Naive thymus-derived CD4-positive, alpha-beta T cell (primary cell): ENCODE results near the gene TAF12. TPM values are rescaled to one million over a fixed set of nuclear protein-coding genes. Genes with fewer than 3 reads are reported as not detected.
"Not testable (repeated sequence)": the region's sequence is repeated elsewhere in the genome, so short reads cannot be mapped to it uniquely, and the experiment has no call there.

Source experiments
- ATAC-seq: fragments of 150-1000 bp; cut with Tn5 transposase; 2 replicates; pipeline ENCODE4 v1.10.0; 2021; ENCODE audit warnings: mild to moderate bottlenecking, moderate library complexity
- CTCF ChIA-PET: fragments of 350-600 bp; sonication (Branson Sonifier 250); formaldehyde crosslinking; loops from one replicate; lab custom pipeline; 2021; ENCODE audit warnings: antibody characterized with exemption; lab: Charles Lee
- POLR2A ChIA-PET: fragments of 350-600 bp; sonication (Branson Sonifier 250); formaldehyde crosslinking; loops from one replicate; lab custom pipeline; 2021; ENCODE audit warnings: antibody characterized with exemption, inconsistent platforms; lab: Charles Lee
- DNase-seq, 9 donors: peaks; one replicate each; pipeline versions ENCODE4 v3.0.0 to v3.0.0-alpha.2; 2020 to 2022; ENCODE audit warnings: mixed read lengths in 1 of 9
- H3K27ac ChIP-seq: one replicate; pipeline ENCODE4 v1.7.0; 2013; ENCODE audit warnings: mild to moderate bottlenecking, low read depth, low read length, moderate library complexity
- H3K27me3 ChIP-seq, 2 donors: one replicate each; pipeline ENCODE4 v1.7.0; 2013; ENCODE audit warnings: low read length in 2 of 2, mild to moderate bottlenecking in 2 of 2, moderate library complexity in 2 of 2; ENCODE audit not compliant: control insufficient read depth in 2 of 2, insufficient read depth in 2 of 2
- H3K36me3 ChIP-seq, 3 experiments: 1 replicate in 2 of 3; 2 replicates in 1 of 3; pipeline ENCODE4 v1.7.0; 2013; ENCODE audit warnings: low read length in 3 of 3, mild to moderate bottlenecking in 3 of 3, moderate library complexity in 1 of 3; ENCODE audit not compliant: insufficient read depth in 3 of 3, control insufficient read depth in 2 of 3
- H3K4me1 ChIP-seq, 2 donors: one replicate each; pipeline ENCODE4 v1.7.0; 2013; ENCODE audit warnings: low read length in 2 of 2, mild to moderate bottlenecking in 2 of 2, moderate library complexity in 1 of 2; ENCODE audit not compliant: control insufficient read depth in 2 of 2, insufficient read depth in 2 of 2
- H3K4me3 ChIP-seq: 2 replicates; pipeline ENCODE4 v1.7.0; 2013; ENCODE audit warnings: mild to moderate bottlenecking, low read length
- H3K9me3 ChIP-seq, 3 experiments: 1 replicate in 2 of 3; 2 replicates in 1 of 3; pipeline ENCODE4 v1.7.0; 2013; ENCODE audit warnings: low read length in 3 of 3; ENCODE audit not compliant: control insufficient read depth in 2 of 3
- H3K27ac Mint-ChIP-seq, 9 donors: one replicate each; pipeline ENCODE4 v1.8.0; 2020 to 2022; ENCODE audit warnings: mixed read lengths in 9 of 9, mild to moderate bottlenecking in 8 of 9, moderate library complexity in 5 of 9, inconsistent platforms in 2 of 9
- H3K27me3 Mint-ChIP-seq, 5 donors: one replicate each; pipeline ENCODE4 v1.8.0; 2021 to 2022; ENCODE audit warnings: mixed read lengths in 5 of 5, mild to moderate bottlenecking in 1 of 5
- H3K36me3 Mint-ChIP-seq, 5 donors: one replicate each; pipeline ENCODE4 v1.8.0; 2020 to 2022; ENCODE audit warnings: mixed read lengths in 5 of 5, mild to moderate bottlenecking in 3 of 5, inconsistent platforms in 1 of 5
- H3K4me1 Mint-ChIP-seq, 7 donors: one replicate each; pipeline ENCODE4 v1.8.0; 2020 to 2022; ENCODE audit warnings: mixed read lengths in 7 of 7, mild to moderate bottlenecking in 3 of 7, inconsistent platforms in 1 of 7
- H3K4me3 Mint-ChIP-seq, 10 donors: one replicate each; pipeline ENCODE4 v1.8.0; 2020 to 2022; ENCODE audit warnings: mild to moderate bottlenecking in 10 of 10, mixed read lengths in 10 of 10, moderate library complexity in 6 of 10, inconsistent platforms in 2 of 10
- H3K9me3 Mint-ChIP-seq, 11 donors: one replicate each; pipeline ENCODE4 v1.8.0; 2020 to 2022; ENCODE audit warnings: mixed read lengths in 11 of 11, mild to moderate bottlenecking in 4 of 11, inconsistent platforms in 1 of 11, moderate library complexity in 1 of 11
- intact Hi-C, 2 donors: fragments of 100-400 bp; cut with micrococcal nuclease; formaldehyde crosslinking; loops; one replicate each; pipeline ENCODE4 v1.15.1; 2023
- polyA plus RNA-seq, 2 donors: library from polyadenylated mRNA; unstranded; fragments of 300-500 nt; fragmentation: Illumina TruSeq; gene quantifications; one replicate each; pipeline ENCODE4 v1.2.3, GENCODE V29; 2021
- total RNA-seq, 6 experiments: library from RNA in 5 of 6; stranded (reverse) in 5 of 6; gene quantifications; 1 replicate in 5 of 6; 2 replicates in 1 of 6; pipeline ENCODE4 v1.2.3 and lab custom pipeline; 2021 to 2026

TAF12 gene
- total and polyA plus RNA-seq, 7 experiments from 2014 or later = 13.0 to 41.8 (median 23.4) TPM

GRCh38 chr1:28672971-28673370, 30.1 kb upstream of the TAF12 start:
- ATAC-seq, H3K4me3 ChIP-seq, H3K27me3 Mint-ChIP-seq, CTCF ChIA-PET, H3K27me3 ChIP-seq, H3K36me3 Mint-ChIP-seq, H3K4me1 ChIP-seq, H3K9me3 Mint-ChIP-seq, DNase-seq, H3K36me3 ChIP-seq, H3K27ac ChIP-seq, H3K9me3 ChIP-seq, intact Hi-C loops: not testable (repeated sequence)
- POLR2A ChIA-PET = interaction anchor here (15.0 kb wide), 1 partner anchor 26 kb away, joined by 383 read pairs; the partner anchor contains the start of genes RNU11 and TAF12
- Mint-ChIP-seq H3K27ac (peak overlapping the region in 2 of 9 donors; percentile 38 to 60), H3K4me1 (peaks cover 4 to 30% (median 20%) of the 10 kb centered on the region in 7 donors), H3K4me3 (peak overlapping the region in 2 of 10 donors; percentile 25 to 58)

DNA sequence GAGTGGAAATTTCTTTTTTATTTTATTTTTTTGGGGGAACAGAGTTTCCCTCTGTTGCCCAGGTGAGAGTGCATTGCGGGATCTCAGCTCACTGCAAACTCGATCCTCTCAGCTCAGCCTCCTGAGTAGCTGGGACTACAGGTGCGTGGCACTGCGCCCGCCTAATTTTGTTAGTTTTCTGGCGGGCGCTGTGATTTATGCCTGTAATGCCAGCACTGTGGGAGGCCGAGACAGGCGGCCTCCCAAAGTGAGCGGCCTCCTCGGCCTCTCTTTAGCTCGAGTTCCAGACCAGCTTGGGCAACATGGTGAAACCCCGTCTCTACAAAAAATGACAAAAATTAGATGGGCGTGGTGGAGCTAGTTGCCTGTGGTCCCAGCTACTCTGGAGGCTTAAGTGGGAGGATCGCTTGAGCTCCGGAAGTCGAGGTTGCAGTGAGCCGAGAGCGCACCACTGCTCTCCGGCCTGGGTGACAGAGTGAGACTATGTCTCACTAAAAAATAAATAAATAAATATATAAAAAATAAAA, 28.4 kb upstream of the TAF12 start:
- Histone ChIP-seq H3K36me3 (peaks cover 0 to 5% (median 0%) of the 10 kb centered on the region in 3 experiments), H3K4me1 (peaks cover 3 to 6% of the 10 kb centered on the region in 2 donors), H3K4me3 (no peak overlapping the region), H3K27ac (no peak overlapping the region), H3K9me3 (no peaks in the 10 kb centered on the region), H3K27me3 (no peaks in the 10 kb centered on the region)
- ChIA-PET POLR2A (interaction anchor here (0.6 to 15.0 kb wide), 5 partner anchors 25 to 166 kb away, joined by 3 to 383 read pairs (median 4); partner anchors contain the start of genes RCC1, RNU11, TAF12 and YTHDF2), CTCF (no interaction called here)
- ATAC-seq (no peak), DNase-seq (no peak)
- H3K27ac Mint-ChIP-seq = no peak overlapping the region
- no peaks in the 10 kb centered on the region for H3K27me3 Mint-ChIP-seq
- peaks cover 0 to 7% (median 4%) of the 10 kb centered on the region in 5 donors for H3K36me3 Mint-ChIP-seq
- intact Hi-C loops = no loop called here
- no peaks in the 10 kb centered on the region for H3K9me3 Mint-ChIP-seq
- H3K4me3 Mint-ChIP-seq = peak overlapping the region in 2 of 10 donors; percentile 28
- peaks cover 4 to 31% (median 21%) of the 10 kb centered on the region in 7 donors for H3K4me1 Mint-ChIP-seq

GRCh38 chr1:28668956-28669723, 26.3 kb upstream of the TAF12 start:
- Mint-ChIP-seq H3K4me3 (peak overlapping the region; percentile 86 to 97 (median 94)), H3K36me3 (peaks cover 0 to 4% (median 0%) of the 10 kb centered on the region in 5 donors), H3K27ac (peak overlapping the region; percentile 87 to 100 (median 94)), H3K9me3 (no peaks in the 10 kb centered on the region), H3K4me1 (peaks cover 10 to 37% (median 25%) of the 10 kb centered on the region in 7 donors), H3K27me3 (no peaks in the 10 kb centered on the region)
- ChIA-PET CTCF (interaction anchor here (0.5 to 1.5 kb wide), 4 partner anchors 15 to 26 kb away, joined by 3 to 6 read pairs (median 5); partner anchors contain the start of genes RNU11 and TAF12), POLR2A (interaction anchor here (0.6 to 15.0 kb wide), 15 partner anchors 12 to 944 kb away, joined by 3 to 383 read pairs (median 4); partner anchors contain the start of genes FAM76A, RNU11, TAF12 and TRNAU1AP)
- Histone ChIP-seq H3K4me3 (peak overlapping the region; percentile 81), H3K4me1 (peaks cover 3 to 6% of the 10 kb centered on the region in 2 donors), H3K36me3 (peaks cover 0 to 5% (median 0%) of the 10 kb centered on the region in 3 experiments), H3K27ac (peak overlapping the region; percentile 98), H3K27me3 (no peaks in the 10 kb centered on the region), H3K9me3 (no peaks in the 10 kb centered on the region)
- peak in 8 of 9 donors; percentile 28 to 68 (median 38) for DNase-seq
- peak; percentile 83 for ATAC-seq
- intact Hi-C loops = loop anchor here (1.0 to 5.0 kb wide), 10 partner anchors 21 to 896 kb away; partner anchors contain the start of genes RCC1 (in 2 of the 2), RNU11 (in 2 of the 2), TAF12 (in 2 of the 2) and YTHDF2 (in 2 of the 2)

- DNase-seq (peak; percentile 70 to 91 (median 82)), ATAC-seq (peak; percentile 81)
- H3K27me3 Mint-ChIP-seq = no peaks in the 10 kb centered on the region
- peaks cover 11 to 37% (median 25%) of the 10 kb centered on the region in 7 donors for H3K4me1 Mint-ChIP-seq
- Histone ChIP-seq H3K27me3 (no peaks in the 10 kb centered on the region), H3K4me3 (peak within 1 kb of the TSS; percentile 81), H3K9me3 (no peaks in the 10 kb centered on the region), H3K27ac (peak within 1 kb of the TSS; percentile 98), H3K36me3 (peaks cover 0 to 5% (median 0%) of the 10 kb centered on the region in 3 experiments), H3K4me1 (peaks cover 3 to 6% of the 10 kb centered on the region in 2 donors)
- H3K9me3 Mint-ChIP-seq = no peaks in the 10 kb centered on the region
- H3K4me3 Mint-ChIP-seq = peak within 1 kb of the TSS; percentile 89 to 97 (median 94)
- intact Hi-C loops = loop anchor here (1.0 to 5.0 kb wide), 7 partner anchors 20 to 896 kb away; partner anchors contain the start of genes RCC1 (in 2 of the 2), RNU11 (in 2 of the 2), TAF12 (in 2 of the 2) and SRSF4 (in 1 of the 2)
- peak within 1 kb of the TSS; percentile 94 to 100 (median 98) for H3K27ac Mint-ChIP-seq
- CTCF ChIA-PET = interaction anchor here (0.5 to 1.5 kb wide), 6 partner anchors 15 to 68 kb away, joined by 3 to 6 read pairs (median 5); partner anchors contain the start of genes RNU11, TAF12 and YTHDF2
- peaks cover 0 to 4% (median 0%) of the 10 kb centered on the region in 5 donors for H3K36me3 Mint-ChIP-seq
- POLR2A ChIA-PET = interaction anchor here (0.6 to 15.0 kb wide), 19 partner anchors 9 to 943 kb away, joined by 3 to 383 read pairs (median 4); partner anchors contain the start of genes EPB41, FAM76A, RNU11 and SRSF4
Measured at GRCh38 chr1:28668191-28668955, 25.5 kb upstream of the TAF12 start, which contains the start of gene GMEB1. Gene GMEB1 (plus strand): TSS chr1:28668784. CDS start chr1:28683613, 14,829 bp downstream.

DNA sequence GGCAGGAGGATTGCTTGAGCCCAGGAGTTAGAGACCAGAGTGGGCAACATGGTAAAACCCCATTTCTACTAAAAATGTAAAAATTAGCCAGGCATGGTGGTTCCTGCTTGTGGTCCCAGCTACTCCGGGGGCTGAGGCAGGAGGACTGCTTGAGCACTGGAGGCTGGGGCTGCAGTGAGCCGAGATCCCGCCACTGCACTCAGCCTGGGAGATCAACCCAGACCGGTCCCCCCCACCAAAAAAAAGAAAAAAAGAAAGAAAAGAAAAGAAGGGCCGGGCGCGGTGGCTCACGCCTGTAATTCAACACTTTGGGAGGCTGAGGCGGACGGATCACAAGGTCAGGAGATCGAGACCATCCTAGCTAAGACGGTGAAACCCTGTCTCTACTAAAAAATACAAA, 23.9 kb upstream of the TAF12 start:
- CTCF ChIA-PET = no interaction called here

More for the DNA sequence above, 23.9 kb upstream of the TAF12 start:
- peak overlapping the region in 8 of 9 donors; percentile 53 to 99 (median 66) for H3K27ac Mint-ChIP-seq
- Histone ChIP-seq H3K36me3 (peaks cover 0 to 5% (median 0%) of the 10 kb centered on the region in 3 experiments), H3K4me3 (no peak overlapping the region), H3K4me1 (peaks cover 3 to 6% of the 10 kb centered on the region in 2 donors), H3K27me3 (no peaks in the 10 kb centered on the region), H3K9me3 (no peaks in the 10 kb centered on the region), H3K27ac (no peak overlapping the region)
- no peak for DNase-seq
- peak overlapping the region in 4 of 10 donors; percentile 12 to 48 (median 42) for H3K4me3 Mint-ChIP-seq
- H3K9me3 Mint-ChIP-seq = no peaks in the 10 kb centered on the region
- peaks cover 0 to 2% (median 0%) of the 10 kb centered on the region in 5 donors for H3K36me3 Mint-ChIP-seq
- no peaks in the 10 kb centered on the region for H3K27me3 Mint-ChIP-seq
- POLR2A ChIA-PET = interaction anchor here (1.1 to 15.0 kb wide), 2 partner anchors 20 to 161 kb away, joined by 3 to 383 read pairs; partner anchors contain the start of genes RCC1, RNU11 and TAF12
- peaks cover 11 to 32% (median 25%) of the 10 kb centered on the region in 7 donors for H3K4me1 Mint-ChIP-seq
- ATAC-seq = no peak
- intact Hi-C loops = loop anchor here (5.0 kb wide), 2 partner anchors 160 to 515 kb away; partner anchors contain the start of genes RCC1 (in 2 of the 2) and SRSF4 (in 1 of the 2)
